HL-60/S4 treated with retinoic acid at 250 ng/mL for 4 days and 3 days (cell line): ENCODE measurements around the gene TTC13.

ENCODE experiments used
- in situ Hi-C: fragments of 300-500 bp; cut with MboI; formaldehyde crosslinking; loops from 2 replicates; pipeline ENCODE4 v1.7.0; 2022; ENCODE audit warnings: low sequenced_read_pairs

Gene TTC13

DNA sequence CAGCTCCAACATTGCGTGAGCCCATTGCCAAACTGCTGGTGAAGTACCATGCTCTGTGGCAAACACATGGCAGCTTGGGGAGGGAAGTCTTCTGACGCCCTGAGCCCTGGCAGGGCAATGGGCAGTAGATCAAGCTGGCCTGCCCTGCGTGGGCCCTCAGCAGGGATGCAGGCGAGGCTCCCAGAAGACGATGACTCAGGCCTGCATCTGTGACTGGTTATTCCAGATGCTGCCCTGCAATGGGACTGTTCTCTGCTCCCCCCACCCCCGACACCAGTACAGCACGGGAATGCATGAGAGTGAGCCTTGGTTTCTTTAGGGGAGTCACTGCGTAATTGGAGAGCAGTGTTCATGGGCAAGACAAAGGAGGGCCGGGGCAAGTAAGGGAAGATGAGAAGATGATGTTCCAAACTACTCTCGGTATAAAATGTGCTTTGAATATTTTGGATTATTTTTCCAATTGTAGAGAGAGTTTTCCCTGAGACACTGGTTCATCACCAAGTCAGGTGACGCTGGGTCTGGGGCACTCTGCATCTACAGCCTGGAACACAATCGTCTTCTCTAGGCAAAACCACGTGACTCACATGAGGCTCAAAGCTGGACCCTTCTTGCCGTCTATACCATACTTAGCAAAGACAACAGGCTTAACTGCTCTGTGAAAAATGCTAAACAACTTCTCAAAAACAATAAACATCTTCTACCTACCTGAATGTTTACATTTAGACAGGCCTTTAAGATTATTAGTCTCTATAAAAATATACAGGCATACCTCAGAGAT, 101.3 kb downstream of the TTC13 start:
- in situ Hi-C loops = no loop called here

- in situ Hi-C loops = no loop called here
These were observed 102.0 kb downstream of the TTC13 start for GRCh38 chr1:230876660-230877059.

- in situ Hi-C loops = no loop called here
These were observed 103.3 kb downstream of the TTC13 start for GRCh38 chr1:230875370-230875769.

- in situ Hi-C loops = no loop called here
These were observed 107.7 kb downstream of the TTC13 start for GRCh38 chr1:230870916-230871315.

GRCh38 chr1:230869500-230869899, 109.2 kb downstream of the TTC13 start:
- in situ Hi-C loops = no loop called here

DNA sequence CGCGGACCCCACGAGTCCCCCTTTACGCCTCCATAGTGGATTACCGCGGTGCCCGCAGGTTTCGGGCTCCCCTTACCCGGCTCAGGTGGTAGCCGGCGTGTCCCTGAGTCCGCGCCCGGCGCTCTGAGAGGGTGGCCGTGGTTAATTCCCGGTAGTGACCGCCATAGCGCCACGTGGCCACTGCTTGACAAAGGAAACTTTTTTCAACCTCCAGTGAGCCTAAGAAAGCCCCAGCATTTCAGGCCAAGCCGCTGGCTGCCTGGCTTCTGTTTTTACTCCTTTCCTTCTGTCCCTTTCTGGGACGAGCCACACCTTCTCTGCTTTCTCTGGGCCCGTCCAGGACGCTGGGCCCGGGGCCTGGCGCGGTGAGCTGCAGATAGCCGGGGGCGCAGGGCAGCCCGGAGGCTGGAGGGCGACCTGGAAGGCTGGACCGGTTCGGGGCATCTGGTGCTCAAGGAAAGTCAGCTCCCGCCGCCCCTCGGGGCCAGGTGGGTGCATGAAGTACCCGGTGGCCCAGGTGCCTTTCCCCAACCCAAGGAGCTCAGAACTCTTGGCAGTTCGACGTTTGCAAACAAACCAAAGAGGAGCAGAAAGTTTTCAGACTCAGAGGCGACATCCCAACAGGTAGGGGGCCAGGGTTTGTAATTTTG, 109.8 kb downstream of the TTC13 start:
- in situ Hi-C loops = no loop called here

DNA sequence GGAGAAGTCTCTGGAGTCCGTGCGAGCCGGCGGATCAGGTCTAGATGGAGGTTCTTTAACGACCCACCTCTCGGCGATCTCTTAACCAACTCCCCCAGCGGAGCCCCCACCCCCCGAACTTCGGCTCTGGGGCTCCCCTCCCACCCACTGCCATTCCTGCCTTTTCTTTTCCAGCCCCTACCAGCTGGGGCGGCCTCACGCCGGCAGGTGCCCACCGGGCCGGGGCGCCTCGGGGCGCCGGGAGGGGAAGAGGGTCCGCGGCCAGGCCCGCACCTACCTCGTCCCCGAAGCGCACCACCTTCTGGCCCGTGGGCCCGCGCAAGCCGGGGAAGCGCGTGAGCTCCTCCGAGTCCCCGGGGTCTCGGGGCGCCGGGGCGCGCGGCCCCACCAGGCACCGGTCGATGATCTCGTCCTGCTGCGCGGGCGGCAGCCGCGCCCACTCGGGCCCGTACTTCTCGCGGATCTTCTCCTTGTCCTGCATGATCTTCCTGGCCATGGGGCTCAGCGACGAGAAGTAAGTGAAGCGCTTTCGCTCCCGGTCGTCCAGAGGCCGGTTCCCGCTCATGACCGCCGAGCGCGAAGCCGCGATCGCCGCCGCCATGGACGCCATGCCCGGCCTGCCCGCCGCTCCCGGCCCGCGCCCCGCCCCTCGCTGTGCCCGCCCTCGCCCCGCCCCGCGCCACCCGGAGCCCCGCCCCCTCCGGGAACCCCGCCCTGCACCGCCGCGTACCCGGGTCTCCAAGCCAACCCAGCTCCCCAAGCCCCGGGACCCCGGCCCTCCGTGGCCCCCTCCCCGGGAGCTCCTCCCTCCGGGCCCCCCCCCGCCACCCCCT, 110.5 kb downstream of the TTC13 start, which contains the start of gene C1orf198:
TSS of gene C1orf198 (minus strand) at position 619 of the 833 bp plus-strand sequence. CDS start at position 610, 9 bp downstream.
- in situ Hi-C loops = no loop called here

GRCh38 chr1:230867101-230867902, 111.4 kb downstream of the TTC13 start:
- in situ Hi-C loops = no loop called here

GRCh38 chr1:230866171-230867070, 112.2 kb downstream of the TTC13 start:
- in situ Hi-C loops = no loop called here

- in situ Hi-C loops = no loop called here
These were observed 113.4 kb downstream of the TTC13 start for GRCh38 chr1:230865062-230865817.

DNA sequence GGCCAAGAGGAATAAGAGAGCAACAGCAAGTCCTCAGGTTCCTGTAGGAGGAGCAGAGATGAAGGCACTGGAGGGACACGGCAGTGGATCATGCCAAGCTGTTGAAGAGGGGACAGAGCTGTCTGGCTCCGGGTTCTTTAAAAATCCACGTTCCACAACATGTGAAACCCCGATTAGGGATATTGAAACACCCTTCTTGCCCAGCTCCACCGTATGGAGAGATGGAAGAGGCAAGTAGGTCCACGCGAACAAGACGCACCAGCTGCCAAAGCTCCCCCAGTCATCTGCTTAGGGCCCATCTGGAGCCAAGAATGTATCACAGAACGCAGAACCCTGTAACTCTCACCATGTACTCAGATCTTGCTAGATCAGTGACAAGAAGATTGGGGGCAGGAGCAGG, 114.2 kb downstream of the TTC13 start:
- in situ Hi-C loops = no loop called here

- in situ Hi-C loops = no loop called here
These were observed 115.2 kb downstream of the TTC13 start for GRCh38 chr1:230863449-230863848.

DNA sequence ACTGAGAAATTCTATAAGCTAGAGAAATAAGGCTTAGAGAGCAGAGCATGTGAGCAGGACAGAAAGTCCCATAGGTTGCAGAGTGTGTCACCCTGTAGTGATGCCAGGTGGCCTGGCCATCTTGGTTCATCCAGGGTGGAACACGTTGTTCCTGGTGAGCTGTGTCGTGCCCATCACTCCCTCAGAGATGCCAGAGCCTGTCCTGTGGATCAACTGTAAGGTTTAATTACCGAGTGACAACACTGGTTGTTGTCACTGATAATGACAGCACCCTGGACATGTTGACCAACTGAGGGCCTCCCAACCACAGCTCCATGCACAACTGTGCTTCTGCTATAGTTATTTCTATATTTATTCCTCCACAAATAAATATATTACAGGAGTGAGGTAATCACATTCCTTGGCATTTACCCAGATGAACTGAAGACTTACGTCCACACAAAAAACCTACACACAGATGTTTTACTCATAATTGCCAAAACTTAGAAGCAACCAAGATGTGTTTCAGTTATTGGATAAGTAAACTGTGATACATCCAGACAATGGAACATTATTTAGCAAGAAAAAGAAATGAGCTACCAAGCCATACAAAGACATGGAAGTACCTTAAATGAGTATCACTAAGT, 116.6 kb downstream of the TTC13 start:
- in situ Hi-C loops = no loop called here

GRCh38 chr1:230861489-230861888, 117.2 kb downstream of the TTC13 start:
- in situ Hi-C loops = no loop called here

- in situ Hi-C loops = no loop called here
These were observed 117.9 kb downstream of the TTC13 start for GRCh38 chr1:230860617-230861384.

DNA sequence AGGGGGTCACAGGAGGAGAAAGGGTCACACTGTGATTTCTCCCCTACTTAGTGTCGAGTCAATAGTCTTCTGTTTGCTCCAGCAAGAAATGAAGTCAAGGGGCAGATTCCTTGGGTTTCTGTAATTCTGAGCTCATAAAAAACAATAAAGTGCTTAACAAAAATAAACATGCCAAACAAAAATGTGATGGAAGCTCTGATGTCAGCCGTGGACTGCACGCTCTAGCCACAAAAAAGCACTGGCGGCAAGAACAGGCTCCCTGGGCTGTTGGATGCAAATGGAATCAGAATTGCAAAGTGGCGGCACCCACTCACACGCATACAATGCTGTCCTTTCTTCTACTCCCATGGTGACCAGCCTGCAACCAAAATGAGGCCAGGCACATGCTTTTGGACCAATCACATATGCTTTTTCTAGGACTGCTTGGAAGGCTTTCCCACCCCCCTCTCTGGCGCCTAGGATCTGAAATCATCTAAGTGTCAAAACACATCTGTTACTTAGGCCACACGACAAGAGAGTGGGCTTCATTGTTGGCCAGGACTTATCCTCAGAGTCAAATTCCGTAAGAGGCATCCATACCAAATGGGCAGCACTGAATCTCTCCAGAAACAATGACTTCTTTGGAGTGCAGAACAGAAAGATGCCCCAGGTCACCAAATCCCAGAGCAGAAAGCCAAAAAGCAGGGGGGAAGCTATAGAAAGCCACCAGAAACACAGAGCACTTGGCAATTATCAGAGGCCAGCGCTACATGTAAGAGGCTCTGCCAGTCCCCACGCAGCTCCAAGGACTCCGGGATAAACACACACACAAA, 119.5 kb downstream of the TTC13 start:
- in situ Hi-C loops = no loop called here
